Endometrial microvascular endothelial cells (primary cell): ENCODE data around the gene CTNNA3. TPM values are rescaled to one million over a fixed set of nuclear protein-coding genes. Genes with fewer than 3 reads are reported as not detected.

Experiments used
- in situ Hi-C: cut with HindIII; loops from 2 replicates; pipeline ENCODE4 v1.10.0; 2017; ENCODE audit warnings: low sequenced_read_pairs, low pct_unique_long_range_greater_than_20kb; ENCODE audit errors: inconsistent ontology term
- total RNA-seq: library from RNA; depleted of rRNA; stranded (reverse); fragments of >200 nt; gene quantifications from one replicate; pipeline ENCODE4 v1.2.3, GENCODE V29; 2015; ENCODE audit errors: inconsistent ontology term

CTNNA3 gene
- total RNA-seq, 1 donor from 2014 or later = not detected

DNA sequence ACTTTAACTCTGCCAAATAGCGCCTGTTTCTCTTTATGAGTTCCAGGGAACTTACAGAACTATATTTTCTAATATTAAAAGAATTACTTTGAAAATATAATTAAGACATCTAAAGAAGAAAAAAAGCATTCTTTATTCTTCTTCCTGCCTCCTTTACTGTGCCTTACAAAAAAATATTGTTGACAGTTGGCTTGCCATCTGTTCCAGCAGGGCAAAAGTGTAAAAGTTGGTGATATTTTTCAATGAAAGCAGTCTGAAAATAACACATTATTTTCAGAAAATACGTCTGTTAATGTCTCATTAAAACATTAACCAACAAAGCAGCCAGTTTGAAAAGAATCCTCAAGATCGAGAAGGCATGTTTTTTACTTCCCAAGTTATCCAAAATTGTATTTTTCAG is 1802.3 kb downstream of the CTNNA3 start:
- in situ Hi-C loops = no loop called here

DNA sequence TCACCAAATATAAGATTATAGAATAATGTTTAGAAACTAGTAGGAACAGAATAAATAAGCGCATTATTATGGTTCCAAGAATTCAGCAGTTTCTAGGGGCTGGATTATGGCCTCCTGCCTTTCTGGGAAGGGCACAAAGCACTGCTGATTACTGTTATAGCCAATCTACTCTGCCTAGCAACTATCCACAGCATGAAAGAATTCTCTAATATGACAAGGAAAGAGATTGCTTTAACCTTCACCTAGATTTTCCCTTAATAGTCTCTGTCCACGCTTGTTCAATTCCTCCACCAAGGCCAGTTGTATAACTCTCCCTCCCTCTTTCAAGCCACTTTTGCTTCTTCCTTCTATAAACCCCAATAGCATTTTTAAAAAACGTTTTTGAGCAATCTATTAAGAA is 1803.7 kb downstream of the CTNNA3 start:
- in situ Hi-C loops = no loop called here

DNA sequence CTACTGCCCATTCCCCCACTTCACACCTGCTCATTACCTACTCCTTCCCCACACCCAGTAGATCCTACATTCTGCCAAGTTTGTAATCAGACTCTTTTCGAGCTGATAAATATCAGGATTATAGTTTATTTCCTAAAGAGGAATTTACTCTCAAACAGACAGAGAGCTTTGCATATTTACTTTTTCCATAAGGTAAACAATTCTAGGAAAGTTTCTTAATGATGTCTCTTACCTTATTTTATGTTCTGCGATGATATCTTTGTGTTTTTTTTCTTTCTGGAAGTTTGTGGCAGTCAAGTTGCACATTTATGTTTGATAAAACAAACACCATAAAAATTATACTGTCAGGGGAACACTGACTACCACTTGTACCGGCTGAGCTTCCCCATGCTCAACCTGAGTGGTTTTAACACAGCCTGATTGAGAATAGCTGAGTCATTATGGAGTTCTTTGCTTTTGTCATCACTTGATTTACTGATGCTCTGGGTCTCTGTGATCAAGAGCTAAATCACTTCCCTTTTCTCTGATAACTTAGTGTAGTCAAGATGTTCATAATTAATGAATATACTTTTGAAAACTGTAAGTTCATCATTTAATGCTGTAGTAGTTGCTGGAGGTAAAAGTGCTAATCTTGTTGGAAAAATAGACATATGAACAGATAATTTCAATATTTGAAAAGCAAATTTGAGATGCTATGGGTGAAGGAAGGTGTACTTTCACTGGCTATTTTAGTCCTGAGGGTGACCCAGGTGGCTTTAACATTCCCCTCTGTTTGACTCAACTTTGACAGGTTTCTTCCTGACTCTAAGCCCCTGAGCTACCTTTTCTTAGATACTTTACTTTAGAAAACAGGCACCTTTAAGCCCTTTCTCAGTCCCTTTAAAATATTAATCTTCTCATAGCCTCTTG is 1804.7 kb downstream of the CTNNA3 start:
- in situ Hi-C loops = no loop called here

DNA sequence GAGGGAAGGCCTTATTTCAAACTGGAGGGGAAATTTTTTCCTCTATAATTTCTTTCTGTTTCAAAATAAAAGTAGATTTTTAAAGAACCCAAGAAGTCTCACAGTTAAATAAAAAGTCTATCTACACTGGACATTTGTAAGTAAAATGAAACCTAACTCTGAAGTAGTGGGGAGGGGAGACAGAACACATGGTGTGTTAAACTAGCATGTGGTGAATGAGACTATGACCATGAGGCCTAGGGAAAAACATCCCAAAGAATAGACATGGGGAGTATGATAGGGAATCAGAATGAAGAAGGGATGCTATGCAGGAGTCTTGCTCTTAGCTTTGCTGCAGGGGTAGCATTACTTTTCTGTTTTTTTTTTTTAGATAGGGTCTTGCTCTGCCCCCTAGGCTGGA is 1831.5 kb downstream of the CTNNA3 start:
- in situ Hi-C loops = no loop called here

DNA sequence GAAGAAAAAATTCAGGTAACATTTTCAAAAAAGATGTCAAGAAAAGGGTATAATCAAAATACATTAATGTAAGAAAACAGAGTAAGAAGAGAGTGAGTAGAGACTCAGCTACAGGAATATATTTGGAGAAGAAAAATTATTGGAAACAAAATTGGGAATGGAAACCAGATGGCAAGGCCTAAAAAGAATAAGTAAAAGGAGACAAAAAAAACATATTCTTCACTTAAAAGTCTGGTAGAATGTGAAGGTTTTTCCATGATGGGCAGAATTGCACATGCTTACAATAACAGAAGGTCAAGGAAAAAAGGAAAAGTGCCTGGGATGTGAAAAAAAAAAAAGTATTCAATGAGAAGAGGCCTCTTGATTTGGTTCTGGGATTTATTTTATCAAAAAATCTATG is 1832.0 kb downstream of the CTNNA3 start:
- in situ Hi-C loops = no loop called here

Other genes with a start within 250 kb of the CTNNA3 start
- 2.1 TPM for gene DNAJC12, start 142.0 kb upstream of the CTNNA3 start, total RNA-seq
- 10.2 TPM for gene SIRT1, start 188.5 kb upstream of the CTNNA3 start, total RNA-seq